Hepatocyte (in vitro differentiated cells): ENCODE results near the gene CNDP1. TPM values are rescaled to one million over a fixed set of nuclear protein-coding genes. Genes with fewer than 3 reads are reported as not detected.

Experiments
- DNase-seq: peaks from one replicate; pipeline ENCODE4 v3.0.0-alpha.2; 2016; ENCODE audit warnings: low spot score
- H2AFZ ChIP-seq: fragments of 200-600 bp; sonication (generic); 2 replicates; pipeline ENCODE4 v1.6.0; 2016; ENCODE audit warnings: antibody characterized with exemption, mild to moderate bottlenecking
- H3K27ac ChIP-seq: fragments of 200-600 bp; sonication (generic); 2 replicates; pipeline ENCODE4 v1.5.1; 2016; ENCODE audit warnings: mild to moderate bottlenecking
- H3K27me3 ChIP-seq: fragments of 200-600 bp; sonication (generic); 2 replicates; pipeline ENCODE4 v1.6.1; 2016
- H3K36me3 ChIP-seq: fragments of 200-600 bp; sonication (generic); replicated peaks from 2 replicates; pipeline ENCODE4 v1.5.1; 2016; ENCODE audit warnings: low read depth; ENCODE audit not compliant: insufficient read depth
- H3K4me1 ChIP-seq: fragments of 200-600 bp; sonication (generic); 2 replicates; pipeline ENCODE4 v1.5.1; 2016; ENCODE audit warnings: mild to moderate bottlenecking, moderate library complexity; ENCODE audit not compliant: insufficient read depth
- H3K4me2 ChIP-seq: fragments of 200-600 bp; sonication (generic); 2 replicates; pipeline ENCODE4 v1.6.0; 2016
- H3K4me3 ChIP-seq: fragments of 200-600 bp; sonication (generic); 2 replicates; pipeline ENCODE4 v1.5.1; 2016; ENCODE audit warnings: mild to moderate bottlenecking
- H3K79me2 ChIP-seq: fragments of 200-600 bp; sonication (generic); 2 replicates; pipeline ENCODE4 v1.6.0; 2017; ENCODE audit warnings: mild to moderate bottlenecking
- H3K9me2 ChIP-seq: fragments of 200-600 bp; sonication (generic); replicated peaks from 2 replicates; pipeline ENCODE4 v1.6.0; 2017; ENCODE audit warnings: mild to moderate bottlenecking; ENCODE audit not compliant: insufficient read depth
- H3K9me3 ChIP-seq: fragments of 200-600 bp; sonication (generic); 2 replicates; pipeline ENCODE4 v1.5.1; 2016; ENCODE audit warnings: low read depth, mild to moderate bottlenecking
- H4K20me1 ChIP-seq: fragments of 200-600 bp; sonication (generic); 2 replicates; pipeline ENCODE4 v1.6.0; 2016; ENCODE audit warnings: mild to moderate bottlenecking; ENCODE audit not compliant: insufficient read depth, poor library complexity, severe bottlenecking
- EZH2 ChIP-seq: fragments of 200-600 bp; sonication (generic); IDR thresholded peaks from 2 replicates; pipeline ENCODE4 v1.6.1; 2016; ENCODE audit warnings: antibody characterized with exemption, mild to moderate bottlenecking, borderline replicate concordance
- EZH2phosphoT487 ChIP-seq: fragments of 200-600 bp; sonication (generic); IDR thresholded peaks from one replicate; pipeline ENCODE4 v1.6.1; 2018; ENCODE audit warnings: antibody characterized with exemption, mild to moderate bottlenecking, low read depth, moderate library complexity; ENCODE audit not compliant: unreplicated experiment, severe bottlenecking
- WGBS: methylation state at CpG from one replicate; pipeline ENCODE4 v1.1.6; 2016; ENCODE audit warnings: low lambda C conversion rate; ENCODE audit errors: missing lambda C conversion rate; 5-methylcytosine and 5-hydroxymethylcytosine counted together
- polyA plus RNA-seq: library from polyadenylated mRNA; unstranded; fragments of >200 nt; fragmentation: Nextera tagmentation; extraction: Ambion mirVana; gene quantifications from 2 replicates; pipeline ENCODE4 v1.2.1, GENCODE V29; 2016
- total RNA-seq: library from RNA; depleted of rRNA; stranded (reverse); fragments of >200 nt; gene quantifications from 2 replicates; pipeline ENCODE4 v1.2.3, GENCODE V29; 2014
- TF ChIP-seq, protein P1 (sequence below): fragments of 200-600 bp; sonication (generic); IDR thresholded peaks from 2 replicates; pipeline ENCODE4 v1.5.1; 2016; ENCODE audit warnings: antibody characterized with exemption, mild to moderate bottlenecking; ENCODE audit not compliant: poor library complexity

CNDP1 gene, protein sequence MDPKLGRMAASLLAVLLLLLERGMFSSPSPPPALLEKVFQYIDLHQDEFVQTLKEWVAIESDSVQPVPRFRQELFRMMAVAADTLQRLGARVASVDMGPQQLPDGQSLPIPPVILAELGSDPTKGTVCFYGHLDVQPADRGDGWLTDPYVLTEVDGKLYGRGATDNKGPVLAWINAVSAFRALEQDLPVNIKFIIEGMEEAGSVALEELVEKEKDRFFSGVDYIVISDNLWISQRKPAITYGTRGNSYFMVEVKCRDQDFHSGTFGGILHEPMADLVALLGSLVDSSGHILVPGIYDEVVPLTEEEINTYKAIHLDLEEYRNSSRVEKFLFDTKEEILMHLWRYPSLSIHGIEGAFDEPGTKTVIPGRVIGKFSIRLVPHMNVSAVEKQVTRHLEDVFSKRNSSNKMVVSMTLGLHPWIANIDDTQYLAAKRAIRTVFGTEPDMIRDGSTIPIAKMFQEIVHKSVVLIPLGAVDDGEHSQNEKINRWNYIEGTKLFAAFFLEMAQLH
- not detected in 2 replicates for total RNA-seq
- polyA plus RNA-seq, result 0.23 and 0.74 TPM in 2 replicates

DNA sequence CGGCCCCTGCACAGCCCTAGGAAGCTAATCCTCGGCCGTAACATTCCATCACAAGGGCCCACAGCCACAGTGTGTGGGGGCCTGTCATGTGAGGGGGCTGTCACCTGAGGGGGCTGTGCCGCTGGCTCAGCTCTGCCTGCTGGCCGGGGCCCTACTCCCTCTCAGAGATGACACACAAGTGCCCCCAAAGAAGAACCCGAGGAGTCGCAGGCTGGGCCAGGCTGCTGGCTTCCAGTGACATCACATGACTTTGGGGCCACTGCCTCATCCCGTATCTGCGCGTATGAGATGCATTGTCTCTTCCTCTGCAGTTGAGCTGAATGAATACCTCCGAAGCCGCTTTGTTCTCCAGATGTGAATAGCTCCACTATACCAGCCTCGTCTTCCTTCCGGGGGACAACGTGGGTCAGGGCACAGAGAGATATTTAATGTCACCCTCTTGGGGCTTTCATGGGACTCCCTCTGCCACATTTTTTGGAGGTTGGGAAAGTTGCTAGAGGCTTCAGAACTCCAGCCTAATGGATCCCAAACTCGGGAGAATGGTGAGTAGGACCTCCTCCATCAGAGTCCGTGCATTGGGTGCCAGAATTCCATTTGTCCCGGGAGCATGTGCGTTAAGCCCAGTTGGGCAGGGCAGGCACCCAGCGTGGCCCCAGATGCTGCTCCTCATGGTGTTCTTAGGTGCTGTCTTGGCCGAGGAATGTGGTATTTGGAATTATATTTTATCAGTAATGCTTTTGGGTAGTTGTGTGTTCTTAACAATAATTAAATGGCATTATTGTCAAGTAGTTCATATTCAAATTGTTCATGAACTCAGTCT lies at the start of gene CNDP1:
CNDP1 (plus strand) TSS at position 351 of the 820 bp plus-strand sequence; CDS start at position 519, 168 bp downstream.
- Histone ChIP-seq H3K79me2 (no peaks in the 10 kb centered on the region), H4K20me1 (no peaks in the 10 kb centered on the region), H3K36me3 (no peaks in the 10 kb centered on the region), H3K27ac (no peak within 1 kb of the TSS), H3K4me1 (no peaks in the 10 kb centered on the region), H2AFZ (no peak within 1 kb of the TSS), H3K4me2 (no peak within 1 kb of the TSS), H3K9me2 (no peaks in the 10 kb centered on the region), H3K9me3 (no peaks in the 10 kb centered on the region), H3K27me3 (no peaks in the 10 kb centered on the region), H3K4me3 (no peak within 1 kb of the TSS)
- DNase-seq, result no peak
- WGBS, result 94% methylated on average over 21 of the region's 21 CpGs
- TF ChIP-seq, protein P1, sequence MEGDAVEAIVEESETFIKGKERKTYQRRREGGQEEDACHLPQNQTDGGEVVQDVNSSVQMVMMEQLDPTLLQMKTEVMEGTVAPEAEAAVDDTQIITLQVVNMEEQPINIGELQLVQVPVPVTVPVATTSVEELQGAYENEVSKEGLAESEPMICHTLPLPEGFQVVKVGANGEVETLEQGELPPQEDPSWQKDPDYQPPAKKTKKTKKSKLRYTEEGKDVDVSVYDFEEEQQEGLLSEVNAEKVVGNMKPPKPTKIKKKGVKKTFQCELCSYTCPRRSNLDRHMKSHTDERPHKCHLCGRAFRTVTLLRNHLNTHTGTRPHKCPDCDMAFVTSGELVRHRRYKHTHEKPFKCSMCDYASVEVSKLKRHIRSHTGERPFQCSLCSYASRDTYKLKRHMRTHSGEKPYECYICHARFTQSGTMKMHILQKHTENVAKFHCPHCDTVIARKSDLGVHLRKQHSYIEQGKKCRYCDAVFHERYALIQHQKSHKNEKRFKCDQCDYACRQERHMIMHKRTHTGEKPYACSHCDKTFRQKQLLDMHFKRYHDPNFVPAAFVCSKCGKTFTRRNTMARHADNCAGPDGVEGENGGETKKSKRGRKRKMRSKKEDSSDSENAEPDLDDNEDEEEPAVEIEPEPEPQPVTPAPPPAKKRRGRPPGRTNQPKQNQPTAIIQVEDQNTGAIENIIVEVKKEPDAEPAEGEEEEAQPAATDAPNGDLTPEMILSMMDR, result no peak
- TF ChIP-seq EZH2, result no peak
- TF ChIP-seq EZH2phosphoT487, result no peak

DNA sequence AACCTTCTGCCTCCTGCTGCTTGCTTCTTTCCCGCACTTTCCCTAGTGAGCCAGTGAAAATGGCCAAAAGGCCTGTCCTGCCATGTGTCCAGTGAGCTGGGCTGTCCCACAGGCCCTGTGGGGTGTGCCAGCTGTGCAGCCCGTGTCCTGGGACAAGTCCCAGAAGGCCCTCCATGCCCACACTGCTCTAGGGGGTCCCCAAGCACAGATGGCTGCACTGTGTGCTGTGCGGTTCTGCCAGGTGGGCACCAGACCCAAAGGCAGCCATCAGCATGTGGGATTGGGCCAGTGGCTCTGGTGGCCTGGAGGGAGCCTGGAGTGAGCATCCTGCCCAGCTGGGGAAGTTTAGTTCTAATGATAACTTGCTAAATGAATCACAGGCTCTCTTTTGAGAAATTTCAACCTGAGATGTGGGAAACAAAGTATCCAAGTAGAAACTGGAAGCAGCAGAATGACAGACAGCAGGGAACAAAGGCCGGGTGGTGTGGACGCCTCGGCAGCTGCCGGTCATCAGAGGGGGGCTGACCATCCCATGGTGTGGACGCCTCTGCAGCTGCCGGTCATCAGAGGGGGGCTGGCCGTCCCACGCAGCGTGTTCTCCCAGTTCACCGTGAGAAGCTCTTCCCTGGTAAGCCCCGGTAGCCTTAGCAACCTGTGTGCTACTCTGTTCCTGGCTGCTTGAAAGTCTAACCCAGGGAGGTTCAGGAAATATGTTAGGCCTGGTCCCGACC lies 48.0 kb upstream of the CNDP1 start:
- Histone ChIP-seq H3K4me1 (peaks cover 21% of the 10 kb centered on the region), H3K9me2 (no peaks in the 10 kb centered on the region), H3K79me2 (no peaks in the 10 kb centered on the region), H2AFZ (no peak overlapping the region), H3K27me3 (no peaks in the 10 kb centered on the region), H3K4me3 (no peak overlapping the region), H3K9me3 (no peaks in the 10 kb centered on the region), H4K20me1 (no peaks in the 10 kb centered on the region), H3K36me3 (no peaks in the 10 kb centered on the region), H3K4me2 (peak overlapping the region; percentile 46), H3K27ac (peak overlapping the region; percentile 29)
- WGBS, result 88% methylated on average over 15 of the region's 15 CpGs
- TF ChIP-seq EZH2, result no peak
- TF ChIP-seq, protein P1, result peak; percentile 12
- no peak for DNase-seq

DNA sequence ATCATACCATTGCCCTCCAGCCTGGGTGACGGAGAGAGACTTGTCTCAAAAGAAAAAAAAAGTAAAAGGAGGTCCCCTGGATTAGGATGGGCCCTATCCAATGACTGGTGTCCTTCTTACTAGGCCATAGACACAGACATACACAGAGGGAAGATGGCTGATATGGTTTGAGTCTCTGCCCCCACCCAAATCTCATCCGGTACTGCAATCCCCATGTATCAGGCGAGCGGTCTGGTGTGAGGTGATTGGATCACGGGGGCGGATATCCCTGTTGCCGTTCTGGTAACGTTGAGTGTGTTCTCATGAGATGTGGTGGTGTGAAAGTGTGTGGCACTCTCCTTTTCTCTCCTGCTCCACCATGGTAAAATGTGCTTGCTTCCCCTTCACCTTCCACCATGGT lies 45.9 kb upstream of the CNDP1 start:
- H3K79me2 ChIP-seq, result no peaks in the 10 kb centered on the region
- H3K9me3 ChIP-seq, result no peaks in the 10 kb centered on the region
- no peaks in the 10 kb centered on the region for H4K20me1 ChIP-seq
- no peak overlapping the region for H3K4me2 ChIP-seq
- no peak for DNase-seq
- H2AFZ ChIP-seq, result no peak overlapping the region
- no peak overlapping the region for H3K4me3 ChIP-seq
- H3K27ac ChIP-seq, result no peak overlapping the region
- 95% methylated on average over 8 of the region's 8 CpGs for WGBS
- H3K27me3 ChIP-seq, result no peaks in the 10 kb centered on the region
- TF ChIP-seq EZH2 (no peak), EZH2phosphoT487 (no peak)
- TF ChIP-seq, protein P1, result no peak
- H3K36me3 ChIP-seq, result no peaks in the 10 kb centered on the region
- H3K9me2 ChIP-seq, result no peaks in the 10 kb centered on the region
- H3K4me1 ChIP-seq, result peaks cover 21% of the 10 kb centered on the region
